HG03039 (cell line): Measurements from ENCODE around the gene MFSD8.
A peak's percentile ranks its signal among the peaks of the same experiment; 100 is the strongest.
"Not testable (repeated sequence)": the region's sequence is repeated elsewhere in the genome, so short reads cannot be mapped to it uniquely, and the experiment has no call there.

ENCODE experiments used
- ATAC-seq: cut with Tn5 transposase; IDR thresholded peaks from one replicate; pipeline ENCODE4 v1.9.1; 2021; ENCODE audit warnings: mild to moderate bottlenecking, moderate library complexity; ENCODE audit not compliant: unreplicated experiment

MFSD8 gene

GRCh38 chr4:127965062-127965802, at the start of gene MFSD8, which contains the start of gene ABHD18:
Gene MFSD8 (minus strand): TSS chr4:127965173. CDS start chr4:127965133, 40 bp downstream.
Gene ABHD18 (plus strand): TSS chr4:127965406. CDS start chr4:127982956, 17,550 bp downstream.
- peak; percentile 95 for ATAC-seq

- ATAC-seq = no peak
Observed at GRCh38 chr4:128009428-128009827, 44.5 kb upstream of the MFSD8 start.

- ATAC-seq = no peak
Observed at GRCh38 chr4:128006592-128006991, 41.6 kb upstream of the MFSD8 start.

GRCh38 chr4:127997534-127998388, 32.8 kb upstream of the MFSD8 start:
- ATAC-seq = peak; percentile 98

GRCh38 chr4:127996521-127996920, 31.5 kb upstream of the MFSD8 start:
- not testable (repeated sequence) for ATAC-seq

GRCh38 chr4:127995776-127996175, 30.8 kb upstream of the MFSD8 start:
- no peak for ATAC-seq

- ATAC-seq = no peak
Observed at GRCh38 chr4:127993151-127993550, 28.2 kb upstream of the MFSD8 start.

GRCh38 chr4:127988638-127989037, 23.7 kb upstream of the MFSD8 start:
- ATAC-seq = no peak

- no peak for ATAC-seq
Observed at GRCh38 chr4:127985989-127986388, 21.0 kb upstream of the MFSD8 start.

GRCh38 chr4:127982445-127982844, 17.5 kb upstream of the MFSD8 start:
- no peak for ATAC-seq

GRCh38 chr4:127978930-127979329, 14.0 kb upstream of the MFSD8 start:
- ATAC-seq = no peak

- ATAC-seq = no peak
Observed at GRCh38 chr4:127975121-127975770, 10.3 kb upstream of the MFSD8 start.

- not testable (repeated sequence) for ATAC-seq
Observed at GRCh38 chr4:127970925-127971324, 6.0 kb upstream of the MFSD8 start.

- ATAC-seq = no peak
Observed at GRCh38 chr4:127968586-127968985, 3.6 kb upstream of the MFSD8 start.

- no peak for ATAC-seq
Observed at GRCh38 chr4:127967141-127967775, 2.3 kb upstream of the MFSD8 start.

- ATAC-seq = peak; percentile 26
Observed at GRCh38 chr4:127965803-127966175, 816 bp upstream of the MFSD8 start.

GRCh38 chr4:127964426-127965061, 429 bp downstream of the MFSD8 start:
- ATAC-seq = peak; percentile 14

- ATAC-seq = not testable (repeated sequence)
Observed at GRCh38 chr4:127963633-127964398, 1.2 kb downstream of the MFSD8 start.

- no peak for ATAC-seq
Observed at GRCh38 chr4:127959794-127960193, 5.2 kb downstream of the MFSD8 start.

- ATAC-seq = no peak
Observed at GRCh38 chr4:127957105-127957504, 7.9 kb downstream of the MFSD8 start.
